ENCODE results near the gene PLXNA1.

The PLXNA1 gene

DNA sequence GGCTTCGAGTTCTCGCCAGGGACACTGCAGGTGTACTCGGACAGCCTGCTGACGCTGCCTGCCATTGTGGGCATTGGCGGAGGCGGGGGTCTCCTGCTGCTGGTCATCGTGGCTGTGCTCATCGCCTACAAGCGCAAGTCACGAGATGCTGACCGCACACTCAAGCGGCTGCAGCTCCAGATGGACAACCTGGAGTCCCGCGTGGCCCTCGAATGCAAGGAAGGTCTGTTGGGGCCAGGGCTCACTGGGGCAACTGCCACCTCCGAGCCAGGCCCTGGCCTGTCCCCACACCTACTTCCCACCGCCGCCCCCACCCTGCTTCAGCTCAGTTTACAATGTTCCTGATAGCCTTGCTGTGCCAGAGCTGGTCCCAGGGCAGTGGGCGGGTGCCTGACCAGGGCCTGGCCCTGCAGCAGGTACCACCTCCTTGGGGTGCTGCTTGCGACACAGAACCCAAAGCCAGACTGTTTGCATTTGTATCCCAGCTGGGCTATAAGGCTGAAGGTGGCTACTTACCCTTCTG is 35.5 kb downstream of the PLXNA1 start:
- no peak for DNase-seq (ENCODE audit: low read depth, low spot score)

DNA sequence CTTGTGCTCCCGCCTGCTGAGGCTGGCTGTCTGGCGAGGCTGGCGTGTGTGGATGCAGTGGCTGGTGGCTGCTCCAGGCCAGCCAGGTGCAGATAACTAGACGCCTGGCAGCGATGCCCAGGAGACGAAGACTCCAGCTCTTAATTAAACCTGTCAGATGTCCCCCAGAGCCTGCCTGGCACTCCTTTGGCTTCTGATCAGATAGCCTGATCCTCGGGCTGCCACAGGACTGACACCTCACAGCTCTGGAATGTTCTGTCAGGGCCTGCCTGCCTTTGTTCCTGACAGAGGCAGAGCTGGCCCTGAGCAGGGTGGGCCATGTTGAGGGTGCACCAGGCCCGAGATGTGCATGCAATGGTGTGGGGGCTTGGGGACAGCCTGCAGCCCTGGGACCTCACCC is 36.5 kb downstream of the PLXNA1 start:
- no peak for DNase-seq (ENCODE audit: low read depth, low spot score)

GRCh38 chr3:127020543-127020942 is 37.6 kb downstream of the PLXNA1 start:
- no peak for DNase-seq (ENCODE audit: low read depth, low spot score)

- DNase-seq (ENCODE audit: low read depth, low spot score): no peak
Observed at GRCh38 chr3:127022849-127023248, 39.9 kb downstream of the PLXNA1 start.

GRCh38 chr3:127025456-127025855 is 42.5 kb downstream of the PLXNA1 start:
- DNase-seq (ENCODE audit: low read depth, low spot score): no peak

GRCh38 chr3:127026036-127026435 is 43.1 kb downstream of the PLXNA1 start:
- DNase-seq (ENCODE audit: low read depth, low spot score): no peak

- no peak for DNase-seq (ENCODE audit: low read depth, low spot score)
Observed at GRCh38 chr3:127026661-127027060, 43.7 kb downstream of the PLXNA1 start.

- DNase-seq (ENCODE audit: low read depth, low spot score): no peak
Observed at GRCh38 chr3:127027061-127027735, 44.3 kb downstream of the PLXNA1 start.

DNA sequence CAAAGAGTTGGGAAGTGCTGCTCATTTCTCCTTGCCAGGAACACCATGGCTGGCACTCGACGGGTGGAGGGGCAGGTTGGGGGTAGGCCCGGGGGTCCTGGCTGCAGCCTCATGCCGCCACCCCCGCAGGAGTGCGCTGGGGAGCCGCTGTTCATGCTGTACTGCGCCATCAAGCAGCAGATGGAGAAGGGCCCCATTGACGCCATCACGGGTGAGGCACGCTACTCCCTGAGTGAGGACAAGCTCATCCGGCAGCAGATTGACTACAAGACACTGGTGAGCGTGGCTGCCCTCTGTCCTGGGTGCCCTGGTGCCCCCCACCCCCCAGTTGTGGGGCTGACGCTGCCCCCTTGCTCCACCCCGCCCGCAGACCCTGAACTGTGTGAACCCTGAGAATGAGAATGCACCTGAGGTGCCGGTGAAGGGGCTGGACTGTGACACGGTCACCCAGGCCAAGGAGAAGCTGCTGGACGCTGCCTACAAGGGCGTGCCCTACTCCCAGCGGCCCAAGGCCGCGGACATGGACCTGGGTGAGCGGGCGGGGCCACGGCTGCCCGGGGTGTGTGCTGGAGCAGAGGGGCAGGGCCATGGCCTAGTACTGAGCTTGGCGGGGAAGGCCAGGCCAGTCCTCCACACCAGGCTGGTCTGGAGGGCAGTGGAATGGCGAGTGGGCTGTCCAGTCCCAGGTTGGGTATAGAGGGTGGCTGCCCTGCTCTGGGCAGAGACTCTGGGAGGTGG is 45.1 kb downstream of the PLXNA1 start:
- no peak for DNase-seq (ENCODE audit: low read depth, low spot score)

- no peak for DNase-seq (ENCODE audit: low read depth, low spot score)
Observed at GRCh38 chr3:127028781-127029657, 46.1 kb downstream of the PLXNA1 start.

- DNase-seq (ENCODE audit: low read depth, low spot score): no peak
Observed at GRCh38 chr3:127029658-127030507, 47.0 kb downstream of the PLXNA1 start.

GRCh38 chr3:127030508-127031412 is 47.8 kb downstream of the PLXNA1 start:
- DNase-seq (ENCODE audit: low read depth, low spot score): no peak

DNA sequence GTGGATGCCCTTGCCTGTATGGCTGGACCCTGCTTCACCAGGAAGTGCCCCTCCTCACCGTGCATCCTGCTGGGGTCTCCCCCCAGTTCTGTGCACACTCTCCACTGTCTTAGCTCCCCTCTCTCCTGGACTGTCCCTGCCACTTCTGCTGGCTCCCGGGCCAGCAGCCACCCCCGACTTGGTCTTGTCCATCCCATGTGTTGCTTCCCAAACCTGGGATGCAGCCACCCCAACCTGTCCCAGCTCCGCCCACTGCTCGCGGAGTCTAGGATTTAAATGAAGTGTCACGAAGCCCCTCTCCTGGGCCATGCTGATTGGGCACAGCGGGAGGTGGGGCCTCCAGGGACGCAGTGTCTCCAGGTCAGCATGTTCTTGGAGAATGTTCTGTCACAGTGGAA is 48.5 kb downstream of the PLXNA1 start:
- DNase-seq (ENCODE audit: low read depth, low spot score): no peak

GRCh38 chr3:127031845-127032244 is 48.9 kb downstream of the PLXNA1 start:
- no peak for DNase-seq (ENCODE audit: low read depth, low spot score)

DNA sequence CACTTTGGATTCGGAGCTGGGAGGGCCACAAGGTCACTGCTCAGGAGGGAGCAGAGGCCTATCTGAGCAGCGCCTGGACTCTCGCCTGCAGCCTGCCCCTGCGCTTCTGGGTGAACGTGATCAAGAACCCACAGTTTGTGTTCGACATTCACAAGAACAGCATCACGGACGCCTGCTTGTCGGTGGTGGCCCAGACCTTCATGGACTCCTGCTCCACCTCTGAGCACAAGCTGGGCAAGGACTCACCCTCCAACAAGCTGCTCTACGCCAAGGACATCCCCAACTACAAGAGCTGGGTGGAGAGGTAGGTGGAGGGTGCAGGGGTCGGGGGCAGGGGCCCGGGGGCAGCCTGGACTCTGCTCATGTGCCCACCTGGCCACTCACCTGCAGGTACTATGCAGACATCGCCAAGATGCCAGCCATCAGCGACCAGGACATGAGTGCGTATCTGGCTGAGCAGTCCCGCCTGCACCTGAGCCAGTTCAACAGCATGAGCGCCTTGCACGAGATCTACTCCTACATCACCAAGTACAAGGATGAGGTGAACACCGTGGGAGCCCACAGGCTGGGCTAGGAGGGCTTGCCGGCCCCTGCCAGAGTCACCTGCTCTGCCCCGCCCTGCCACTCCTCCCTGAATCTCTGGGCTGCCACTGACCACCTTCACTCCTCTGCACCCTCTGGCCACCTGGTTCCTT is 49.5 kb downstream of the PLXNA1 start:
- no peak for DNase-seq (ENCODE audit: low read depth, low spot score)
